ENCODE measurements around the gene LBP. TPM values are rescaled to one million over a fixed set of nuclear protein-coding genes. Genes with fewer than 3 reads are reported as not detected.

LBP gene
- total and polyA plus RNA-seq, 2 donors (not counting 1 experiment from before 2014, with no cell fraction given) = 0.08 to 0.17 TPM

DNA sequence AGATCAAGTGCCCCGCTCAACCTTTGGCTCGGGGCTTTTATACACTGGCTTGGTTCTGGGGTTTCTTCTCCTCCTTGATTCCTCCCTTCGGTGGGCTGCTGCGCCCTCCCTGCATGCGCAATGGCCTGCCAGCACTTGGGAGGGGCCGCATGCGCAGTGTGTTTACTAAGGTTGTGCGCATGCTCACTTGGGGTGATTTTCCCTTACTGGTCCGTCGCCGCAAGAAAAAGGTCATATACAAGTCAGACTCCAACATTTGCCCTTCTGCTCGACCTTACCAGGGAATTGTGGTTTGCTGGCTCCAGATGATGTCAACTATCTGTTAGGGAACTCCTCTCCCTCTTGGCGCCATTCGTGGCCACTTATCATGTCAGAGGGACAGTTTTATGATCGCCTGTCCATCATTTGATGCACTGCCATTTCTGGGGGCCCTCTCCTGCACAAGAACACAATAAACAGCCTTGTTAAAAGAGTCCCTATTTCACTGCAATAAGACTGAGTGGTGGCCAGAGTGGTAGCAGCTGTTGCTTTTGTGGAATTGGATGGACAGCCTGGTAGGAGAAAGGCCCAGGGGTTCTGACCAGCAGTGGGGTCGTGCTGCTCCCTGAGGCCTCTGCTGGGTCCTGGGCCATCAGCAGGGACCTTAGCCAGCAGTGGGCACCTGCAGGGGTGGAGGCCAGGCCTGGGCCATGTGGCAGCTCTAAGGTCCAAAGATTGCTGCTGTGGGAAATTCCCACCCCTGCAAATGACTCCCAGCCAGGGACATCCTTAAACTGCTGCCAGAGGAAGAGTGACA lies 2.8 kb upstream of the LBP start:
- Histone ChIP-seq H3K4me2 (ENCODE audit: extremely low read depth, insufficient read depth, low read length) (peak overlapping the region; percentile 65), H4K20me1 (ENCODE audit: control insufficient read depth, extremely low read depth, insufficient read depth, low read length) (no peaks in the 10 kb centered on the region), H3K27ac (ENCODE audit: insufficient read depth, low read length) (no peak overlapping the region), H3K4me1 (ENCODE audit: control insufficient read depth, extremely low read depth, insufficient read depth, low read length) (no peaks in the 10 kb centered on the region), H3K9ac (ENCODE audit: insufficient read depth, low read length) (no peak overlapping the region), H2AFZ (ENCODE audit: low read length) (peak overlapping the region; percentile 64), H3K9me3 (ENCODE audit: control insufficient read depth, insufficient read depth, low read depth, low read length) (no peaks in the 10 kb centered on the region), H3K36me3 (ENCODE audit: control insufficient read depth, insufficient read depth, low read length) (no peaks in the 10 kb centered on the region), H3K79me2 (ENCODE audit: control insufficient read depth, insufficient read depth, low read length) (no peaks in the 10 kb centered on the region), H3K27me3 (ENCODE audit: control insufficient read depth, insufficient read depth, low read length) (peaks cover 8% of the 10 kb centered on the region), H3K4me3 (replicated peaks in 1 of 4; ENCODE audit: control extremely low read depth in 1 of 4, insufficient read depth in 1 of 4, low read depth in 3 of 4, low read length in 4 of 4) (peak overlapping the region in 2 of 4 experiments; percentile 24 to 42)
- TF ChIP-seq EZH2 (IDR thresholded peaks at IDR 0.05; ENCODE audit: low read length, missing control alignments) = no peak
- TF ChIP-seq, protein P1, sequence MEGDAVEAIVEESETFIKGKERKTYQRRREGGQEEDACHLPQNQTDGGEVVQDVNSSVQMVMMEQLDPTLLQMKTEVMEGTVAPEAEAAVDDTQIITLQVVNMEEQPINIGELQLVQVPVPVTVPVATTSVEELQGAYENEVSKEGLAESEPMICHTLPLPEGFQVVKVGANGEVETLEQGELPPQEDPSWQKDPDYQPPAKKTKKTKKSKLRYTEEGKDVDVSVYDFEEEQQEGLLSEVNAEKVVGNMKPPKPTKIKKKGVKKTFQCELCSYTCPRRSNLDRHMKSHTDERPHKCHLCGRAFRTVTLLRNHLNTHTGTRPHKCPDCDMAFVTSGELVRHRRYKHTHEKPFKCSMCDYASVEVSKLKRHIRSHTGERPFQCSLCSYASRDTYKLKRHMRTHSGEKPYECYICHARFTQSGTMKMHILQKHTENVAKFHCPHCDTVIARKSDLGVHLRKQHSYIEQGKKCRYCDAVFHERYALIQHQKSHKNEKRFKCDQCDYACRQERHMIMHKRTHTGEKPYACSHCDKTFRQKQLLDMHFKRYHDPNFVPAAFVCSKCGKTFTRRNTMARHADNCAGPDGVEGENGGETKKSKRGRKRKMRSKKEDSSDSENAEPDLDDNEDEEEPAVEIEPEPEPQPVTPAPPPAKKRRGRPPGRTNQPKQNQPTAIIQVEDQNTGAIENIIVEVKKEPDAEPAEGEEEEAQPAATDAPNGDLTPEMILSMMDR (conservative IDR thresholded peaks at IDR 0.05 in 1 of 2, IDR thresholded peaks at IDR 0.05 in 1 of 2; ENCODE audit: low read depth in 1 of 2, low read length in 2 of 2) = no peak
- peak in 1 of 2 donors; percentile 82 for DNase-seq (ENCODE audit: low read depth in 2 of 2)

DNA sequence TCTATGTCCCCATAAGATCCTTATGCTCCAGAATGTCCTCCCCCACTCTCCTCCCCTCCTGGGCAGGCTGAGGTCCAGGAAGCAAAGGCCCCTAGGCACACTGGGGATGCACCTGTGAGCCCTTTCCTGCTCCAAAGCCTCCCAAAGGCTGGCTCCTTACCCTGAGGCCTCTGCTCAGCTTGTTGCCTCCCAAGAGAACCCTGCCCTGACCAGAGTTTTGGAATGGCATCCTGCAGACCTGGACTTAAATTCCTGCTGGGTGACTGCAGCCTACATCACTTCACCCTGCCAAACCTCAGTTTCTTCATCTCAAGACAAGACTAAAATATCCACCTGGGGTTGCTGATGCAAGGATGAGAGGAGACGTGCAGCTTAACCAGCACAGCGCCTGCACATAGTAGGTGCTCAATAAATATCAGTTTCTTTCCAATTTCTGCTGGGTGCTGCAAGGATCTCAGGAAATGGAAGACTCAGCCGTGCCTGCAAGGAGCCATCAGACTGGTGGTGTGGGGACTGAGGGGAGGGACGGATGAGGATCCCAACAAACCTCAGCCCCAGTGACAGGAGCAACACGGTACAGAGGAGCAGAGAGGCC lies 2.1 kb upstream of the LBP start:
- TF ChIP-seq, protein P1 (conservative IDR thresholded peaks at IDR 0.05 in 1 of 2, IDR thresholded peaks at IDR 0.05 in 1 of 2; ENCODE audit: low read depth in 1 of 2, low read length in 2 of 2) = no peak
- no peak for TF ChIP-seq EZH2 (IDR thresholded peaks at IDR 0.05; ENCODE audit: low read length, missing control alignments)
- Histone ChIP-seq H3K79me2 (ENCODE audit: control insufficient read depth, insufficient read depth, low read length) (no peaks in the 10 kb centered on the region), H3K4me1 (ENCODE audit: control insufficient read depth, extremely low read depth, insufficient read depth, low read length) (no peaks in the 10 kb centered on the region), H3K9ac (ENCODE audit: insufficient read depth, low read length) (no peak overlapping the region), H2AFZ (ENCODE audit: low read length) (no peak overlapping the region), H3K27me3 (ENCODE audit: control insufficient read depth, insufficient read depth, low read length) (peaks cover 8% of the 10 kb centered on the region), H3K27ac (ENCODE audit: insufficient read depth, low read length) (no peak overlapping the region), H3K36me3 (ENCODE audit: control insufficient read depth, insufficient read depth, low read length) (no peaks in the 10 kb centered on the region), H3K9me3 (ENCODE audit: control insufficient read depth, insufficient read depth, low read depth, low read length) (no peaks in the 10 kb centered on the region), H3K4me2 (ENCODE audit: extremely low read depth, insufficient read depth, low read length) (no peak overlapping the region), H3K4me3 (replicated peaks in 1 of 4; ENCODE audit: control extremely low read depth in 1 of 4, insufficient read depth in 1 of 4, low read depth in 3 of 4, low read length in 4 of 4) (no peak overlapping the region), H4K20me1 (ENCODE audit: control insufficient read depth, extremely low read depth, insufficient read depth, low read length) (no peaks in the 10 kb centered on the region)
- no peak for DNase-seq (ENCODE audit: low read depth in 2 of 2)

DNA sequence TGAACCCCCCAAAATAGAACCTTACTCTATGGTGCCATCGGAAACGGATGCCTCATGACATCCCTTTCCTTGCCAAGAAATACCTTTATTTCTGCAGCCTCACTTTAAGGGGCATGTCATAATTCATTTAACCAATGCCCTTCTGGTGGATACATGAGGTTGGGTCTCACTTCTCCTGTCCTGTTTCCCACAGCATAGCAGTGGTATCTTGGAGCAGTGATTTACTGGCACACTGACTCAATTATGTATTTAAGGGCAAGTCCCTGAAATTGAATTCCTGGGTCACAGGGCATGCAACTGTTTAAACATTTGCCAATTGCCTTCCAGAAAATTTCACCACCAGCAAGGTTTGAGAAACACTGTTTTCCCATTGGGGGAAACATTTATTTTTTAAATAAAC lies 639 bp upstream of the LBP start:
- H3K27me3 ChIP-seq (ENCODE audit: control insufficient read depth, insufficient read depth, low read length) = peaks cover 5% of the 10 kb centered on the region
- TF ChIP-seq, protein P1 (conservative IDR thresholded peaks at IDR 0.05 in 1 of 2, IDR thresholded peaks at IDR 0.05 in 1 of 2; ENCODE audit: low read depth in 1 of 2, low read length in 2 of 2) = no peak
- no peak for TF ChIP-seq EZH2 (IDR thresholded peaks at IDR 0.05; ENCODE audit: low read length, missing control alignments)
- no peak overlapping the region for H3K27ac ChIP-seq (ENCODE audit: insufficient read depth, low read length)
- H3K4me3 ChIP-seq (replicated peaks in 1 of 4; ENCODE audit: control extremely low read depth in 1 of 4, insufficient read depth in 1 of 4, low read depth in 3 of 4, low read length in 4 of 4) = no peak overlapping the region
- H3K36me3 ChIP-seq (ENCODE audit: control insufficient read depth, insufficient read depth, low read length) = no peaks in the 10 kb centered on the region
- H3K79me2 ChIP-seq (ENCODE audit: control insufficient read depth, insufficient read depth, low read length) = no peaks in the 10 kb centered on the region
- H3K9me3 ChIP-seq (ENCODE audit: control insufficient read depth, insufficient read depth, low read depth, low read length) = no peaks in the 10 kb centered on the region
- no peak for DNase-seq (ENCODE audit: low read depth in 2 of 2)
- no peak overlapping the region for H3K9ac ChIP-seq (ENCODE audit: insufficient read depth, low read length)
- no peaks in the 10 kb centered on the region for H4K20me1 ChIP-seq (ENCODE audit: control insufficient read depth, extremely low read depth, insufficient read depth, low read length)
- H3K4me1 ChIP-seq (ENCODE audit: control insufficient read depth, extremely low read depth, insufficient read depth, low read length) = no peaks in the 10 kb centered on the region
- no peak overlapping the region for H2AFZ ChIP-seq (ENCODE audit: low read length)
- H3K4me2 ChIP-seq (ENCODE audit: extremely low read depth, insufficient read depth, low read length) = no peak overlapping the region

Data from fibroblast of lung (primary cell).